SH-SY5Y (cell line): ENCODE measurements around the gene PRRX1.

Experiments used
- GATA2 ChIP-seq: IDR thresholded peaks from 2 replicates; pipeline ENCODE4 v1.6.1; 2011; ENCODE audit warnings: mild to moderate bottlenecking, low read depth, low read length
- GATA3 ChIP-seq: IDR thresholded peaks from 2 replicates; pipeline ENCODE4 v1.6.1; 2011; ENCODE audit warnings: low read depth, mild to moderate bottlenecking, low read length, moderate library complexity

PRRX1 gene

DNA sequence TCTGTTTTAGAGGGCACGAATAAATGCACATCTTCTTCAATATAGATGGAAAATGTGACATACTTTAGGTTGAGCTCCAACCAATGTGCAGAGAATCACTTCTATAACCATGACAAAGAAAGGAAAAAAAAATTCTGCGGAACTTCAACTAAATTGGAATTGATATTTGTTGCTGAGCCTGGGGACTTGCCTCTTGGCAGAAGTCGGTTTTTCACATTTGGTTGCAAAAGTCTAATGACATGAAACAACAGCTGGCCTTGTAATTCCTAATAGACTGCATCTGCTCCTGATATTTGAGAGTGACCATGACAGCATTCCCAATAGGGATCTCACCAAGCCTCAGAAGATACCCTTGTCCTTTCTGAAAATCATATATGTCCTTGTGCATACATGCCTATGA lies 112.8 kb downstream of the PRRX1 start:
- TF ChIP-seq GATA2 (no peak), GATA3 (no peak)
